Measurements from ENCODE around the gene HGS.

The HGS gene

DNA sequence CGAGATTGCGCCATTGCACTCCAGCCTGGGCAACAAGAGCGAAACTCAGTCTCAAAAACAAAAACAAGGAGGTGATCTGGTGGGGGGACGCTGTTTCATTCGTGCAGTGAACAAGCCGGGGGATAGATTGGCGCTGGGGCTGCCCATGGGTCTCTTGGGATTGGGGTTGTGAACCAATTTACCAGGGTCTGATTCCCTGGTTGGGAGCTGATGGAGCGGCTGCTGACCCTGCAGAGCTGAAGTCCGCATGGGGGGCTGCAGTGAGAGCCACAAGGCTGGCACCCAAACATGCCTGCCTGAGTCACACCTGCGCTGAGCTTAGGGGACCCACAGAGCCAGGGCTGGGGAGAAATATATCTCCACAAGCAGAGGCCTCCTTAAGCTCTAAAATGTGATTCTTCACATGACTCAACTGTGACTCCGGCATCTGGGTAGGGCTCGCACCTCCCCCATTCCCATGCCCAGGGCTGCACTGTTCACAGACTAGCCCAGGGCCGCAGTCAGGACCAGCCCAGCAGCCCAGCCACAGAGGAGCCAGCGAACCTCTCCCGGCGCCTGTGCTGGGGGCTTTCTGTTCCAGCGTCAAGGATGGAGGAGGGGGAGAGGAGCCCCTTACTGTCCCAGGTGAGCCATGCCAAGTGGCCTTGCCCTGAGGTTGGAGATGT, 41.9 kb upstream of the HGS start:
- peak; percentile 23 for DNase-seq (ENCODE audit: low read depth)
- no peak overlapping the region for H3K4me3 ChIP-seq (replicated peaks; ENCODE audit: low read depth, low read length)
- TF ChIP-seq, protein P1, sequence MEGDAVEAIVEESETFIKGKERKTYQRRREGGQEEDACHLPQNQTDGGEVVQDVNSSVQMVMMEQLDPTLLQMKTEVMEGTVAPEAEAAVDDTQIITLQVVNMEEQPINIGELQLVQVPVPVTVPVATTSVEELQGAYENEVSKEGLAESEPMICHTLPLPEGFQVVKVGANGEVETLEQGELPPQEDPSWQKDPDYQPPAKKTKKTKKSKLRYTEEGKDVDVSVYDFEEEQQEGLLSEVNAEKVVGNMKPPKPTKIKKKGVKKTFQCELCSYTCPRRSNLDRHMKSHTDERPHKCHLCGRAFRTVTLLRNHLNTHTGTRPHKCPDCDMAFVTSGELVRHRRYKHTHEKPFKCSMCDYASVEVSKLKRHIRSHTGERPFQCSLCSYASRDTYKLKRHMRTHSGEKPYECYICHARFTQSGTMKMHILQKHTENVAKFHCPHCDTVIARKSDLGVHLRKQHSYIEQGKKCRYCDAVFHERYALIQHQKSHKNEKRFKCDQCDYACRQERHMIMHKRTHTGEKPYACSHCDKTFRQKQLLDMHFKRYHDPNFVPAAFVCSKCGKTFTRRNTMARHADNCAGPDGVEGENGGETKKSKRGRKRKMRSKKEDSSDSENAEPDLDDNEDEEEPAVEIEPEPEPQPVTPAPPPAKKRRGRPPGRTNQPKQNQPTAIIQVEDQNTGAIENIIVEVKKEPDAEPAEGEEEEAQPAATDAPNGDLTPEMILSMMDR (IDR thresholded peaks at IDR 0.05; ENCODE audit: low read length, missing control alignments), result no peak

DNA sequence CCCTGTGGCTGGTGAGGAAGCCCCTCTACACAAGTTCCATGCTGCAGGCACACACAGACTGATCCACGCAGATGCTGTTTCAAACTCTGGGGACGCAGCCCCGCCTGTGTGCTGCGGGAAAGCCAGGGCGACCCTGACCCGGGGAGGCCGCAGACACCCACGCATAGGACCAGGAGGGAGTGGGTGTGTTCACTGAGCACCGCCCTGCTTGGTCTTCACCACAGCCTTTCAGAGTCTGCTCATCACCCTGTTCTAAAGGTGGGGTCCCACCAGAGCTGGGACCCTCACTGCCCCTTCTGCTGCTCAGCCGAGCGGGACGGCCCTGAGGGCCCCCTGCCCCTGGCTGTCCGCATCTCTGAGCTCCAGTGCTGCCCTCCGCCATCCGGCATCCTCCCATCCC, 39.3 kb upstream of the HGS start:
- no peak overlapping the region for H3K4me3 ChIP-seq (replicated peaks; ENCODE audit: low read depth, low read length)
- DNase-seq (ENCODE audit: low read depth), result no peak
- TF ChIP-seq, protein P1 (IDR thresholded peaks at IDR 0.05; ENCODE audit: low read length, missing control alignments), result no peak

DNA sequence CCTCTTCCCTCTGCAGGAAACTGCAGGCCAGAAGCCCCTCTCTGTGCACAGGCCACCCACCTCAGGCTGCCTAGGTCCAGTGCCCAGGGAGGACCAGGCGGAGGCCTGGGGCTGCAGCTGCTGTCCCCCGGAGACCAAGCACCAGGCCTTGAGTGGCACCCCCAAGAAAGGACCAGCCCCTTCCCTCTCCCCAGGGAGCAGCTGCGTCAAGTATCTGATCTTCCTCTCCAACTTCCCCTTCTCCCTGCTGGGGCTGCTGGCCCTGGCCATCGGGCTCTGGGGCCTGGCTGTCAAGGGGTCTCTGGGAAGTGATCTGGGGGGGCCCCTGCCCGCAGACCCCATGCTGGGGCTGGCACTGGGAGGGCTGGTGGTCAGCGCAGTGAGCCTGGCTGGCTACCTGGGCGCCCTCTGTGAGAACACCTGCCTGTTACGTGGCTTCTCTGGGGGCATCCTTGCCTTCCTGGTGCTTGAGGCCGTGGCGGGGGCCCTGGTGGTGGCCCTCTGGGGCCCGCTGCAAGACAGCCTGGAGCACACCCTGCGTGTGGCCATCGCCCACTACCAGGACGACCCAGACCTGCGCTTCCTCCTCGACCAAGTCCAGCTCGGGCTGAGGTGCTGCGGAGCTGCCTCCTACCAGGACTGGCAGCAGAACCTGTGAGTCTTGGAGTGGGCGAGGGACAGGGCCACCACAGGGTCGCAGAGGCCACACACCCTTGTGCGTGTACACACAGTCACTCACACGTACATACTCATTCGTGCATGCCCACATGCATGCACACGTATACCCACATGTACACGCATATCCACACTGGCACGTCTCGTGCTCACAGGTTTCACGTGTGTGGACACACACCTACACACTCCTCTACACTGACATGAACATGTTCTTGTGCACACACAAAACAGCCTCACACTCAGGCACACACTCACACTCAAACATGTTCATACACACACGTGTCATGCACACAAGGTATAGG, 38.5 kb upstream of the HGS start:
- TF ChIP-seq, protein P1 (IDR thresholded peaks at IDR 0.05; ENCODE audit: low read length, missing control alignments), result no peak
- no peak for DNase-seq (ENCODE audit: low read depth)
- H3K4me3 ChIP-seq (replicated peaks; ENCODE audit: low read depth, low read length), result no peak overlapping the region

DNA sequence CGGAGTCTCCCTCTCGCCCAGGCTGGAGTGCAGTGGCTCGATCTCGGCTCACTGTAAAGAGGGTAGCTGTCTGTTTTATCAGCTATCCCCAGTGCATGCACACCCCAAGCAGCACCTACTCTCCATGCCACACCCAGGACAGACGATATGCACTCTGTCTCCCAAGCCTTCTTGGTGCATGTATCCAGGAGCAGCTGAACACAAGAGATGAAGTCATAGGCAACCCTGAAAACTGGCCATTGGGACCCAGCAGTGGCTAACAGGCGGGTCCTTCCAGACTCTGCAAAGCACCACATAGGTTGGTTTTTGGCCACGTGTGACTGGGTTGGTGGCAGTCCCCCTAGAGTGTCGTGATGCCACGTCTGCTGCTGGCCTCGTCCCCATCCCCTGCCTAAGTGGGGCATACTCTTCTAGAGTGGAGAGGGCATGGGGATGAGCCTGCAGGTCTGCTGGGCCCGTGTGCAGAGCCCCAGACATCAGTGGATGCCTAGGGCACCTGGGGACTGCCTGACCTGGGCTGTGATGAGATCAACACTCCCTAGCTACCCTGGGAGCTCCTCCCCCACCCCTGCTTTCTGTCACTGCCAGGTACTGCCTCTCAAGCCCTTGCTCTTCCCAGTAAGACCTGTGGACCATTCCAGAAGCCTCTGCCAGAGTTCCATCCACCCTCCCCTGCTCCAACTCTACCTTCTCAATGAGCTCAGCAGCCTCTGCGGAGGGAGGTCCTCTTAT, 36.8 kb upstream of the HGS start:
- no peak overlapping the region for H3K4me3 ChIP-seq (replicated peaks; ENCODE audit: low read depth, low read length)
- TF ChIP-seq, protein P1 (IDR thresholded peaks at IDR 0.05; ENCODE audit: low read length, missing control alignments), result no peak

DNA sequence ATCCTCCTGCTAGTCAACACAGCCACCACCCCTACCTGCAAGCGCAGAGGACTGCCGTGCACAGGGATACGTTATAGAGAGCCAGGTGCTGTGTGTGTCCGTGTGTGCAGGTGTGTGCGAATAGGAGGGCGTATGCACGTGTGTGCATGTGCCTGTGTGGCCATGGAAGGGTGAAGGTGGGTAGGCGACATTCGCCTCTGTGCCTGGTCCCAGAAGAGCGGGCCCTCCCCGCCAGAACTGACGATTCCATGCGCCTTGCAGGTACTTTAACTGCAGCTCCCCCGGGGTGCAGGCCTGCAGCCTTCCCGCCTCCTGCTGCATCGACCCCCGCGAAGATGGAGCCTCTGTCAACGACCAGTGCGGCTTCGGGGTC, 36.2 kb upstream of the HGS start:
- no peak for DNase-seq (ENCODE audit: low read depth)
- TF ChIP-seq, protein P1 (IDR thresholded peaks at IDR 0.05; ENCODE audit: low read length, missing control alignments), result no peak
- H3K4me3 ChIP-seq (replicated peaks; ENCODE audit: low read depth, low read length), result no peak overlapping the region

More for the DNA sequence above, 36.8 kb upstream of the HGS start:
- DNase-seq (ENCODE audit: low read depth), result no peak

DNA sequence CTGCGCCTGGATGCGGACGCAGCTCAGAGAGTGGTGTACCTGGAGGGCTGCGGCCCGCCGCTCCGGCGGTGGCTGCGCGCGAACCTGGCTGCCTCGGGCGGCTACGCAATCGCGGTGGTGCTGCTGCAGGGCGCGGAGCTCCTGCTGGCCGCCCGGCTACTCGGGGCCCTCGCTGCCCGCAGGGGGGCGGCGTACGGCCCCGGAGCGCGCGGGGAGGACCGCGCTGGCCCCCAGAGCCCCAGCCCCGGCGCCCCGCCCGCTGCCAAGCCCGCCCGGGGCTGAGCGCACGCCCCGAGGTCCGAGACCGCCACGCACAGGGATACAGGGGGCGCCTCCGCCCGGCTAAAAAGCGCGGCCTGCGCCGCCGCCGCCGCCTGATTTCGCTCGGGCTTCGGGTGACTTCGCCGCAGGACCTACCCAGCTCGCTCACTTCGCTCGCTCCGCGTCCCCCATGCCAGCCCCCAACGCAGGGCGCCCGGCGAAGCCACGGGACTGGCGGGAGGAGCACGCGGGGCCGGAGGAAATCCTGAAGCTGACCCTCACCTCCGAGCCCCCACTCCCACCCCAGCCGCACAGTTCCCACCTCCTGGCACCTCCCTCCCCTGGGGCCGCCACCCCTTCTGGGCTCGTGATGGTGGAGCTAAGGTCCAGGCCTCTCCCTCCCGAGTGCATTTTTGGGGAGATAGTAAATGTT, 35.7 kb upstream of the HGS start:
- H3K4me3 ChIP-seq (replicated peaks; ENCODE audit: low read depth, low read length), result no peak overlapping the region
- TF ChIP-seq, protein P1 (IDR thresholded peaks at IDR 0.05; ENCODE audit: low read length, missing control alignments), result no peak
- DNase-seq (ENCODE audit: low read depth), result no peak
